ENCODE results near the gene TTYH1.

The TTYH1 gene

GRCh38 chr19:54424660-54425381 lies 9.6 kb downstream of the TTYH1 start:
- DNase-seq: no peak

DNA sequence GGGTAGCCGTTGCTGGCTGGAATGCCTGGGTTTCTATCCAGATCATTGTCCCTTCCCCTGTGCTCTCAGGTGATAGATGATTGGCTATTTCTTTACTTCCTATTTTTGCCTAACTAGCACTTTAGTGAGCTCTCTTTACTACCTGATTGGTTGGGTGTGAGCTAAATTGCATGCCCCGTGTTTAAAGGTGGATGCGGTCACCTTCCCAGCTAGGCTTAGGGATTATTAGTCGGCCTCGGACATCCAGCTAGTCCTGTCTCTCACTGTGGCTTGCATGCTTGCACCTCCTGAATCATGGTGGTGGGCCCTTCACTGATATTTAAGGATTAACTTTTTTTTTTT lies 10.1 kb downstream of the TTYH1 start:
- no peak for DNase-seq

DNA sequence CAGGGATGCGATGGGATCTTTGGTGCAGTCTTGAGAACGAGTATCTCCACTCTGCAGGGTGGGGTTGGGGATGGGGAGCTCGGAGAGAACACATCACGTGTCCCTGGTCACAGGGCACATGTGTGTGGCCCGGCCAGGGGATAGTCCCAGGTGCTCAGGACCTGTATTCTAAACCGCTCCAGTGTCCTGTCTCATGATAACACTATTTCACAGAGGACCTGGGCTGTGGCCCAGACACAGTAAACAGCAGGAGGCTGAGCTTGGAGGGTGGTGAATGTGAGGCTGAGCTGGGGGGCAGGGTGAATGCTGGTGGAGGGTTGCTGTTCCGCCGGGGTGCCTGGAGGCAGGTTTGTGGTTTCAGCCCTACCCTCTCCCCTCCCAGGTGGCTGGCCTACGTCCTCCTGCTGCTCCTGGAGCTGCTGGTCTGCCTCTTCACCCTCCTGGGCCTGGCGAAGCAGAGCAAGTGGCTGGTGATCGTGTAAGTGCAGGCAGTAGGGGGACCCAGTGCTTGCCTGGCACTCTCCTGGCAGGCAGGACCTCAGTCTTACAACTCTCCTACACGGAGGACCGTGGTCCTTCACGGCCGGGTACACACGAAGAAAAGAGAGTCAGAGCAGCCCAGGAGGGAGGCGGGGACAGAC lies 11.1 kb downstream of the TTYH1 start:
- no peak for DNase-seq

DNA sequence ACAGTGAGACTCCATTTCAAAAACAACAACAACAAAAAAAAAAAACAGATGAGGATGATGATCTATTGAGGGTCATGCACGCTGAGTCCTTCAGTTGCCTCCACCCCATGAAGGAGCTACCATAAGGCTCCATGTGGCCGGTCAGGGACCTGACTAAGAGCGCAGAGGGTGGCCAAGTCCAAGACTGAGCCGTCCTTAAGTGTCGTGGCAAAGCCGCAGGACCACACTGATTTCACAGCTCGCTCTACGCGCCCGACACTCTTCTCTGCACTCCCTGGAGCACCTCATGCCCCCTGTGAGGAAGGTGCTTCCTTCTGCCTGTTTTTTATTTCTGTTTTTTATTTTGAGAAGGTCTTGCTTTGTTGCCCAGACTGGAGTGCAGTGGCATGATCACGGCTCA lies 12.3 kb downstream of the TTYH1 start:
- no peak for DNase-seq

DNA sequence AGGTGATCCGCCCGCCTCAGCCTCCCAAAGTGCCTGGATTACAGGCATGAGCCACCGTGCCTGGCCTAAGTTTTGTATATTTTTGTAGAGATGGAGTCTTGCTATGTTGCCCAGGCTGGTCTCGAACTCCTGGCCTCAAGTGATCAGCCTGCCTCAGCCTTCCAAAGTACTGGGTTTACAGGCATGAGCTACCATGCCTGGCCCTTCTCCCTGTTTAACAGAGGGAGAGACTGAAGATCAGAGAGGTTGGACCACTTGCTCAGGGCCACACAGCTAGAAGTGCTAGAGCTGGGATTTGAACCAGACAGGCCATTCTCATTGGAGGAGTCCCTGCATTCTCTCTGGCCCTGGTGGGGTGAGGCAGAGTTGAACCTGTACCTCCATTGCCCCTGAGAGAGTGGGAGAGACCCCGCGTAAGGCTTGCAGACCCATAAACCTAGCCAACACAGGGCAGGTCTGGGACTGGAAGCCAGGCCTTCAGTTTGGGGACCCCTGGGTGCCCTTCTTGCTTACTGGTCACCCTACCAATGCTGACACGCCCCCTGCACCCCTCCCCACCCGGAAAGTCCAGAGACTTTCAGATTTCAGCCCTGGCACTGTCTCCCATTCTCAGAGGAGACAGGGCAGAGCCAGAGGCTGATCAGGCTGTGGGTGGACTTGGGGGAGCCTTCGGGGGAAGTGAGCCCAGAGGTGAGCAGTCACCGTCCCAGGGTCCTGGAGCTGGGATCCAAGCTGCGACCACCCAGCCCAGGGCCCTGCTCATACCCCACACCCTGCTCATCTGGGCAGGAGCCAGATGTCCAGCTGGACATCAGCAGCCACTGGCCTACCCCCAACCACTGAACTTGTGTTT lies 13.3 kb downstream of the TTYH1 start:
- no peak for DNase-seq

DNA sequence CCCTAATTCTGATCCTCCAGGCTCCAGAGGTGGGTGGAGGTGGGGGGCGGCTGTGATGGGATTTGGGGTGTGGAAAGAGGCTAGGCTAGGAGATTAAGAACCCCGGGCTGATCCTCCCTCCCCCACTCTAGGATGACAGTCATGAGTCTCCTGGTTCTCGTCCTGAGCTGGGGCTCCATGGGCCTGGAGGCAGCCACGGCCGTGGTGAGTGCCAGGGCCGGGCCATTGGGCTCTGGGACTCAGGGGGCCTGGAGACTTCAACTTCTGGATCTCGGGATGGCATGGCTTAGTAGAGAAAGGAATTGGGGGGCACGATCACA lies 13.9 kb downstream of the TTYH1 start:
- DNase-seq: no peak

GRCh38 chr19:54429545-54430227 lies 14.4 kb downstream of the TTYH1 start:
- no peak for DNase-seq

- DNase-seq: no peak
Measured at GRCh38 chr19:54430306-54431254, 15.3 kb downstream of the TTYH1 start.

- DNase-seq: no peak
Measured at GRCh38 chr19:54431255-54431838, 16.1 kb downstream of the TTYH1 start.

DNA sequence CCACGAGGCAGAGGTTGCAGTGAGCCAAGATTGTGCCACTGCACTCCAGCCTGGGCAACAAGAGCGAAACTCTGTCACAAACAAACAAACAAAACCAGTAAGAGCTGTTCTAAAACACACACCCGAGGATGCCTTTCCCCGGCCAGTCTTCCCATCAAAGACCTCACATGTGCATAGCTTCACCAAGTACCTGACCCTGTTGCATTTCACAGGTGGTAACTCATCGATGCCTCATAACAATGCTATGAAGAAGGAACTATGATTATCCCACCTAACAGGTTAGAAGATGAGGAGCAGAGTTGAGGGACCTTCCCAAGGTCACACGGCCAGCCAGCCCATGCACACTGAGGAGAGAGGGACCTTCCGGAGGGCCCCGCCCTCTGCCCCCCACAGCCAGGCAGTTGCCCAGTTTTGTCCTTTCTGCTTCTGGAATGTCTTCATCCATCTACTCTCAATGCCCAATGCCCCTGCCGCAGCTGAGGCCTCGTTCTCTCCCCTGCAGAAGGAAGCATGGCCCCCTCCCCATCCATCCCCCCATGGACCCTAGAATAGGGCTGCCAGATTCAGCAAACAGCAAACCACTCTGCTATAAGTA lies 17.0 kb downstream of the TTYH1 start:
- no peak for DNase-seq

GRCh38 chr19:54433697-54434096 lies 18.4 kb downstream of the TTYH1 start:
- DNase-seq: no peak

DNA sequence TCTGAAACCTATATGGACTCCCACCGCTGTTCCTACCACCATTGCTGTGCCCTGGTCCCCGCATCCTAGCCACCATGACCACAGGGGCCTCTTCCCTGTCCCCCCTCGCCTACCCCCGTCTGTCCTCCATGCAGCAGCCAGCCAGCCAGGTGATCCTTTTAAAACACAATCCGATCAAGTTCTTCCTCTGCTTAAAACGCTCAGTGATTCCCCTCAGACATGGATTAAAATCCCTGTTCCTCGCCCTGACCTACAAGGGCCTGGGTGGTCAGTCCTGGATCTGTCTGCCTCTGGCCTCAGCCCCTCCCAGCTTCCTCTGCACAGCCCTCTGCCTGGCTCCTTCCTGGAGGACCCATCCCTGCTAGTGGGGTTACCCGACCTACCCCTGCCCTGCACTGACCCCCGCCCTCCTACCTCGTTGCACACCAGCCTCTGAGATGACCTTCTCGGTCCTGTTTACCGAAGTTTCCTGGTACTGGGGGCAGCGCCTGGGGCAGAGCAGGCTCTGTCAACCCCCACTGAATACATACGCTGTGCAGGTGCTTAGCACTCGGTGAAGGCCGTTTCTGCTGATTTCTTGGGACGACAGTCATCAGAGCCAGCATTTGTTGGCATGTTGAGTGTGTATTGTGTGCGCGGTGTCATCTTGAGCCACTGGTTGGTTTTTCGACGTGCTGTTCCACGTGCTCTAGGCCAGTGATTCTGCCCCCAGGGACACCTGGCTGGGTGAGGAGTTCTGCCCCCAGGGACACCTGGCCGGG lies 19.0 kb downstream of the TTYH1 start:
- DNase-seq: no peak

DNA sequence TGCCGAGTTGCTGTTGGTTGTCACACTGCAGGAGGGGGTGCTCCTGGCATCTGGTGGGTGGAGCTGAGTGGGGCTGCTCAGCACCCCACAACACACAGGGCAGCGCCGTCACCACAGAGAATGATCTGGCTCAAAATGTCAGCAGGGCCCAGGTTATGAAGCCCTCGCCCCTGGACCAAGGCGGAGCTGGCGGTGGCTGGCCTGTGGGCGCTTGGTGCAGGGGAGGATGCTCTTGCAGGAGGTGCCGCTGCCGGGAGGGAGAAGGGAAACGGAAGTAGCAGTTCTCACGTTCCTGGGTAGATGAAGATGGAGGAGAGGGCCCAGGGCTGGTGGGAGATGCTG lies 19.6 kb downstream of the TTYH1 start:
- no peak for DNase-seq

- DNase-seq: no peak
Measured at GRCh38 chr19:54435551-54436016, 20.3 kb downstream of the TTYH1 start.

DNA sequence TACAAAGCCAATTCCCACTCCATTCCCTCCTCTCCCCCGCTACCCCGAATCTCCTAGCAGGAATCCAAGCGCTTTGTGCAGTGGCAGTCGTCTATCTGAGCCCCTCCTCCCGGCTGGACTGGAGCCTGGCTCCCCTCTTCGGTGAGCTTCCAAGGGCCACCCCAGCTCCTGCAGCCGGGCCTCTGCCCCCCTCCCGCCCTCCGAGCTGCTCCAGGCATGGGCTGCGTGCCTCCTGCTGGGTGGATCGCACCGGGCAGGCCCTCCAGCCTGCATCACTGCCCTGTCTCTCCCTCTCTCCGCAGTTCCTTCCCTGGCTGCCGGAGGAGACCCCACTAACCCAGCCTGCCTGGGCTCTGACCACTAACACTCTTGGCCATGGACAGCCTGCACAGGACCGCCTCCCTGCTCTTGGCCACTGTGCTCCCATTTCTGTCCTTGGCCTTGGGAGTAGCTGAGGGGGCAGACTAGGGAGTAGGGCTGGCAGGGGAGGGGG lies 20.8 kb downstream of the TTYH1 start:
- no peak for DNase-seq

- no peak for DNase-seq
Measured at GRCh38 chr19:54436628-54437252, 21.5 kb downstream of the TTYH1 start.

DNA sequence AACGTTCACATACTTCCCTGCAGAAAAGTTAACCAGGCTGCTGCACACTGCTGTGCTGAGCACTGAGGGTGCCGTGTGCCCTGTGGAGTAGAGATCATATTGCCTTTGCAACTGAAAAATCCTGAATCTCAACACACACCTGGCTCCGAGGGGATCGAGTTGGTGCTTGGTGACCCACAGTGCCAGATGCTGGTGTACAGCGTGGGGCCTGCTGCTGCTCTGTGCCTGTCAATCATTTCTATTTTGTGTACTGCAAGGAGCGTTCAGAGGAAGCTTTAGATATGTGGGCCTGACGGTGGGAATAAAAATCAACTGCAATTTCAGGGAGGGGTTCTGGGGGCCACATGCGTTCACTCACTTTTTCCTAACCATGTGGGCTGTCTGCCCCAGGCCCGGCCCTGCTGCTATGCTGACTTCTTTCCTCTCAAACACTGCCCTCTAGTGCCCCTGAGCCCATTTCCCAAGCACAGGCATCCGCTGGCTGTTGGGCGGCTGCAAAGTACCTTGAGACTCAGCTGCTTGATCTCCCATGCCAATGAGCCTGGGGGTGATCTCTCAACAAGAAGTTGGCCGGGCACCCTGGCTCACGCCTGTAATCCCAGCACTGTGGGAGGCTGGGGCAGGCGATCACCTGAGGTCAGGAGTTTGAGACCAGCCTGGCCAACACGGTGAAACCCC lies 24.0 kb downstream of the TTYH1 start:
- DNase-seq: no peak

DNA sequence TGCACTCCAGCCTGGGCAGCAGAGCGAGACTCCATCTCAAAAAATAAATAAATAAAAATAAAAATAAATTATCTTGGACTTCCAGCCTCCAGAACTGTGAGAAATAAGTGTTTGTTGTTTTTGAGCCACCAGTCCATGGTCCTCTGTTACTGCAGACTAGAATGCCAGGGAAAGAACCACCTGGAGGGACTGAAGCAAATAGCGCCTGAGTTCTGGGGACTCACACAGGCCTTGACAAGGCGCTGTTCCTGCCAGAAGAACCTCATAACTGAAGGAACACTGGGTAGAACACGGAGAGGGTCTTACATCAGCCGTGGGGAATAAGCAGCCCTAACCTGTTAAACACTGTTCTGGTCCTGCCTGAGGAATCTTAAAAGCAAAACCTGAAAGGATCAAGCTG lies 25.4 kb downstream of the TTYH1 start:
- DNase-seq: no peak

GRCh38 chr19:54444737-54445136 lies 29.5 kb downstream of the TTYH1 start:
- no peak for DNase-seq

Measured in cortex of kidney (tissue), 1 donor.